ENCODE data around the gene NEK5. TPM values are rescaled to one million over a fixed set of nuclear protein-coding genes. Genes with fewer than 3 reads are reported as not detected.

NEK5 gene
- polyA plus RNA-seq, 3 donors, result 0.07 TPM; not detected in 2

DNA sequence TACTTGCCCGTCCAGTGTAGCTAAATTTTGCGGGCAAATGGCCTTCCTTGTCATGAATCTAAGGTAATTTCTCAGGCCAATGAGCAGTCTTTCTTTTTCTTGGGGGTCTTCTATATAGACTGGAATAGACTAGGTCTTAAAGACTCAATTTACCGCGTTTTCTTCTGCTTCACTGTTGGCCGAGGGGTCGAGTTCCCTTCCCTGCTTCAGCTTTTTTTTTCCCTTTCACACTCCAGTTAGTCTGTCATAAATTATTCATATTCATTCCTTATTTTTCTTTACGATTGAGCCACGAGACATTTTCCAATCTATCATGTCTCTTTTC, 116.4 kb downstream of the NEK5 start:
- H3K27me3 Mint-ChIP-seq (ENCODE audit: low read depth in 3 of 3), result peaks cover 26 to 37% (median 31%) of the 10 kb centered on the region in 3 donors
- H3K4me3 ChIP-seq (replicated peaks in 1 of 3; ENCODE audit: low read depth in 2 of 3, low read length in 3 of 3), result peak overlapping the region; percentile 74 to 97 (median 87)
- H3K79me2 ChIP-seq (ENCODE audit: insufficient read depth, low read length), result peaks cover 43% of the 10 kb centered on the region
- peak overlapping the region; percentile 24 to 86 for H3K27ac ChIP-seq (ENCODE audit: low read depth in 1 of 2, low read length in 2 of 2)
- H3K27me3 ChIP-seq (ENCODE audit: control insufficient read depth in 2 of 2, insufficient read depth in 2 of 2, low read length in 2 of 2), result peaks cover 22 to 33% of the 10 kb centered on the region in 2 donors
- no peak for TF ChIP-seq CTCF (IDR thresholded peaks at IDR 0.05)
- peaks cover 16 to 24% of the 10 kb centered on the region in 2 donors for H3K4me1 ChIP-seq (ENCODE audit: control insufficient read depth in 1 of 2, insufficient read depth in 2 of 2, low read length in 2 of 2)
- intact Hi-C loops (cut with micrococcal nuclease), result loop anchor here (5.0 to 10.0 kb wide), 4 partner anchors 188 to 560 kb away; partner anchors contain the start of genes CKAP2 (in 1 of the 2), INTS6 (in 1 of the 2) and VPS36 (in 1 of the 2)
- H4K20me1 ChIP-seq (ENCODE audit: insufficient read depth, low read length), result no peaks in the 10 kb centered on the region
- peak overlapping the region; percentile 72 for H3K9ac ChIP-seq (ENCODE audit: insufficient read depth, low read length, poor library complexity, severe bottlenecking)
- peaks cover 24% of the 10 kb centered on the region for H3K4me1 Mint-ChIP-seq
- H3K36me3 Mint-ChIP-seq, result peaks cover 13 to 14% of the 10 kb centered on the region in 2 donors
- peaks cover 0 to 5% of the 10 kb centered on the region in 2 donors for H3K9me3 ChIP-seq (replicated peaks in 1 of 2; ENCODE audit: control insufficient read depth in 1 of 2, insufficient read depth in 1 of 2, low read length in 2 of 2)
- H3K9me3 Mint-ChIP-seq, result peaks cover 0 to 5% (median 0%) of the 10 kb centered on the region in 7 donors
- peak overlapping the region; percentile 90 to 98 (median 95) for H3K27ac Mint-ChIP-seq
- H3K36me3 ChIP-seq (replicated peaks in 1 of 2; ENCODE audit: control insufficient read depth in 1 of 2, insufficient read depth in 2 of 2, low read length in 2 of 2), result peaks cover 0 to 2% of the 10 kb centered on the region in 2 donors
- peak overlapping the region; percentile 95 to 99 for H3K4me3 Mint-ChIP-seq
- no peak for DNase-seq
- peak overlapping the region; percentile 97 for H2AFZ ChIP-seq (ENCODE audit: insufficient read depth, low read depth, low read length, poor library complexity, severe bottlenecking)
- peak overlapping the region; percentile 98 for H3K4me2 ChIP-seq (replicated peaks; ENCODE audit: extremely low read depth, low read length, poor library complexity, severe bottlenecking)
- 0% methylated on average over 4 of the region's 8 CpGs for WGBS (ENCODE audit: insufficient coverage)

DNA sequence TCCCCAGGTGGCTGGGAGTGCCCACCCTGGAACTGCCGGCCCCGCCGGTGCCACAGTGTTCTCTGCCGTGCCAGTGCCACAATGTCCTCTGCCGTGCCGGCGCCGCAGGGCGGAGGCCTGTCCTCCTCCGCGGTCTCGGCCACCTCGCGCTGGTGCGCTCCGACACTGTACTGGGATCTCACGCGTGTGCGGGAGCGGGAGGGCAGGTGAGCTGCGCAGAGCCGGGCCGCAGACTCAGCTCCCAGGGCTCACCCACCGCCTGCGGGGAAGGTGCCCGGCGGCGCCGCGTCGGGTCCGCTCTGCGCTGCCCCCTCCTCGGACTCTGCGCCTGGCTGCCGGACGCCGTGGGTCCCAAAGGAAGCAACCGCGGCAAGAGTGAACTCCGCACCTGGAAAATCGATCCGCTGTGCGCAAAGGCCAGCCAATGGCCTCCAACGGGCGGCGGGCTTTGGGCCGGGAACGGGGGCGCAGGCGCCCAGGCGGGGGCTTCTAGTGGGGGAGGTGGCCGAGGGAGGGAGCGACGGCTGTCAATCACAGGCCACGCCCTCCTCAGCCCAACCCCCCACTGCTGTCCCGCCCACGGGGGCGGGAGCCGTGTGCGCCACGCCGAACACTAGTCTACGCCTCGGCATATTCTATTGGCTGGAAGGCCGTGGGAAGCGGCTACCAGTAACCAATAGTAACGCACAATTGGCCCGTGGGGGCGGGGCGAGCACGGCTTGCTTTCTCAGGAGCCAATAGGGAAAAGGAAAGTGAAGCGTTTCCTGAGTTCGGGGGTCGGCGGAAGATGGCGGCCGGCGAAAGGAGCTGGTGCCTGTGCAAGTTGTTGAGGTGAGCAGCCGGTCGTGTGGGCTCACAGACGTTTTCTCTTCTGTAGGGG, 117.0 kb downstream of the NEK5 start, which contains the start of gene ALG11:
TSS of gene ALG11 (plus strand) at position 767 of the 880 bp plus-strand sequence. CDS start at position 788, 21 bp downstream.
- Histone ChIP-seq H3K9ac (ENCODE audit: insufficient read depth, low read length, poor library complexity, severe bottlenecking) (peak within 1 kb of the TSS; percentile 72), H3K36me3 (replicated peaks in 1 of 2; ENCODE audit: control insufficient read depth in 1 of 2, insufficient read depth in 2 of 2, low read length in 2 of 2) (no peaks in the 10 kb centered on the region), H2AFZ (ENCODE audit: insufficient read depth, low read depth, low read length, poor library complexity, severe bottlenecking) (peak within 1 kb of the TSS; percentile 97), H3K27me3 (ENCODE audit: control insufficient read depth in 2 of 2, insufficient read depth in 2 of 2, low read length in 2 of 2) (peaks cover 22 to 33% of the 10 kb centered on the region in 2 donors), H3K4me3 (replicated peaks in 1 of 3; ENCODE audit: low read depth in 2 of 3, low read length in 3 of 3) (peak within 1 kb of the TSS; percentile 74 to 97 (median 87)), H3K4me1 (ENCODE audit: control insufficient read depth in 1 of 2, insufficient read depth in 2 of 2, low read length in 2 of 2) (peaks cover 16 to 24% of the 10 kb centered on the region in 2 donors), H3K27ac (ENCODE audit: low read depth in 1 of 2, low read length in 2 of 2) (peak within 1 kb of the TSS; percentile 24 to 86), H3K79me2 (ENCODE audit: insufficient read depth, low read length) (peaks cover 43% of the 10 kb centered on the region), H3K4me2 (replicated peaks; ENCODE audit: extremely low read depth, low read length, poor library complexity, severe bottlenecking) (peak within 1 kb of the TSS; percentile 98), H3K9me3 (replicated peaks in 1 of 2; ENCODE audit: control insufficient read depth in 1 of 2, insufficient read depth in 1 of 2, low read length in 2 of 2) (peaks cover 0 to 5% of the 10 kb centered on the region in 2 donors), H4K20me1 (ENCODE audit: insufficient read depth, low read length) (no peaks in the 10 kb centered on the region)
- peaks cover 9 to 10% of the 10 kb centered on the region in 2 donors for H3K36me3 Mint-ChIP-seq
- peaks cover 24% of the 10 kb centered on the region for H3K4me1 Mint-ChIP-seq
- peaks cover 0 to 5% (median 0%) of the 10 kb centered on the region in 7 donors for H3K9me3 Mint-ChIP-seq
- no peak for TF ChIP-seq CTCF (IDR thresholded peaks at IDR 0.05)
- peak; percentile 95 to 99 (median 97) for DNase-seq
- WGBS (ENCODE audit: insufficient coverage), result under 1% methylated on average over 70 of the region's 82 CpGs
- peak within 1 kb of the TSS; percentile 90 to 98 (median 95) for H3K27ac Mint-ChIP-seq
- peaks cover 26 to 37% (median 30%) of the 10 kb centered on the region in 3 donors for H3K27me3 Mint-ChIP-seq (ENCODE audit: low read depth in 3 of 3)
- intact Hi-C loops (cut with micrococcal nuclease), result loop anchor here (5.0 to 10.0 kb wide), 4 partner anchors 187 to 560 kb away; partner anchors contain the start of genes CKAP2 (in 1 of the 2), INTS6 (in 1 of the 2) and VPS36 (in 1 of the 2)
- peak within 1 kb of the TSS; percentile 95 to 99 for H3K4me3 Mint-ChIP-seq
